ENCODE data around the gene CDK3. TPM values are rescaled to one million over a fixed set of nuclear protein-coding genes. Genes with fewer than 3 reads are reported as not detected.
"Not testable (repeated sequence)": the region's sequence is repeated elsewhere in the genome, so short reads cannot be mapped to it uniquely, and the experiment has no call there.

CDK3 gene
- total RNA-seq, 1 experiment from 2014 or later: 7.1 TPM

GRCh38 chr17:75970626-75971025 is 30.0 kb upstream of the CDK3 start:
- Histone ChIP-seq H3K36me3 (ENCODE audit: control insufficient read depth in 1 of 2, insufficient read depth in 2 of 2, low read length in 2 of 2) (peaks cover 0 to 2% of the 10 kb centered on the region in 2 experiments; a peak in 2 of 4 replicates), H3K9ac (ENCODE audit: low read length) (no peak overlapping the region), H3K9me3 (ENCODE audit: control insufficient read depth in 1 of 2, insufficient read depth in 1 of 2, low read depth in 1 of 2, low read length in 2 of 2) (no peaks in the 10 kb centered on the region), H3K4me2 (ENCODE audit: low read length) (no peak overlapping the region), H3K27ac (ENCODE audit: low read depth, low read length) (no peak overlapping the region), H3K4me1 (ENCODE audit: control insufficient read depth in 1 of 2, insufficient read depth in 2 of 2, low read length in 2 of 2) (no peaks in the 10 kb centered on the region), H3K27me3 (ENCODE audit: insufficient read depth, low read length) (no peaks in the 10 kb centered on the region), H3K9me2 (ENCODE audit: insufficient read depth) (no peaks in the 10 kb centered on the region), H2AFZ (ENCODE audit: low read depth, low read length, poor library complexity, severe bottlenecking) (no peak overlapping the region), H3K79me2 (ENCODE audit: insufficient read depth, low read length) (0 out of 2 replicates have a peak, but pooled peaks cover 5% of the 10 kb centered on the region), H3K4me3 (replicated peaks in 1 of 2; ENCODE audit: low read depth in 1 of 2, low read length in 2 of 2) (no peak overlapping the region), H4K20me1 (ENCODE audit: insufficient read depth) (no peaks in the 10 kb centered on the region)
- no TSS peak for BruUV-seq (replicated peaks)
- DNase-seq (ENCODE audit: low read depth, low spot score) (no peak), ATAC-seq (no peak)
- TF ChIP-seq SRF (IDR thresholded peaks at IDR 0.05; ENCODE audit: low read depth) (no peak), RAD21 (IDR thresholded peaks at IDR 0.05; ENCODE audit: low read depth) (no peak), CBX3 (IDR thresholded peaks at IDR 0.05; ENCODE audit: low read depth) (no peak), CTCF (IDR thresholded peaks at IDR 0.05 in 2 of 3, conservative IDR thresholded peaks at IDR 0.05 in 1 of 3; ENCODE audit: borderline replicate concordance in 1 of 3, insufficient read depth in 1 of 3, low read depth in 2 of 3, low read length in 2 of 3) (no peak), ZFX (IDR thresholded peaks at IDR 0.05) (no peak), MAX (IDR thresholded peaks at IDR 0.05) (no peak), REST (IDR thresholded peaks at IDR 0.05; ENCODE audit: low read depth) (no peak), JUND (IDR thresholded peaks at IDR 0.05) (no peak), ATF3 (IDR thresholded peaks at IDR 0.05) (no peak), POLR2AphosphoS5 (IDR thresholded peaks at IDR 0.05; ENCODE audit: low read depth, low read length) (no peak), EZH2phosphoT487 (IDR thresholded peaks at IDR 0.05; ENCODE audit: borderline replicate concordance) (no peak), ZBTB33 (IDR thresholded peaks at IDR 0.05; ENCODE audit: extremely low read depth, insufficient replicate concordance, low read length) (no peak), ELF1 (IDR thresholded peaks at IDR 0.05; ENCODE audit: borderline replicate concordance, low read depth) (no peak)
- ChIA-PET RAD21 (ENCODE audit: low non-redundant PET in 1 of 2, low total read pairs in 2 of 2, uncharacterized antibody in 2 of 2, unreplicated experiment in 2 of 2) (no interaction called here), CTCF (no interaction called here), POLR2A (interaction anchor here (0.8 kb wide), 1 partner anchor 9 kb away, joined by 6 read pairs; no protein-coding TSS in a partner anchor)
- intact Hi-C loops (cut with micrococcal nuclease): no loop called here

- H3K9me2 ChIP-seq (ENCODE audit: insufficient read depth); H2AFZ ChIP-seq (ENCODE audit: low read depth, low read length, poor library complexity, severe bottlenecking); H3K27me3 ChIP-seq (ENCODE audit: insufficient read depth, low read length); H3K4me2 ChIP-seq (ENCODE audit: low read length); CTCF ChIA-PET; DNase-seq (ENCODE audit: low read depth, low spot score); H3K36me3 ChIP-seq (ENCODE audit: control insufficient read depth in 1 of 2, insufficient read depth in 2 of 2, low read length in 2 of 2); H3K9ac ChIP-seq (ENCODE audit: low read length); POLR2A ChIA-PET; ATAC-seq; BruUV-seq (replicated peaks); H3K27ac ChIP-seq (ENCODE audit: low read depth, low read length); intact Hi-C loops (cut with micrococcal nuclease); H3K9me3 ChIP-seq (ENCODE audit: control insufficient read depth in 1 of 2, insufficient read depth in 1 of 2, low read depth in 1 of 2, low read length in 2 of 2); H4K20me1 ChIP-seq (ENCODE audit: insufficient read depth); RAD21 ChIA-PET (ENCODE audit: low non-redundant PET in 1 of 2, low total read pairs in 2 of 2, uncharacterized antibody in 2 of 2, unreplicated experiment in 2 of 2); H3K4me3 ChIP-seq (replicated peaks in 1 of 2; ENCODE audit: low read depth in 1 of 2, low read length in 2 of 2): not testable (repeated sequence)
- peaks cover 4 to 10% of the 10 kb centered on the region in 2 experiments; a peak in 2 of 4 replicates for H3K4me1 ChIP-seq (ENCODE audit: control insufficient read depth in 1 of 2, insufficient read depth in 2 of 2, low read length in 2 of 2)
- peaks cover 21% of the 10 kb centered on the region; the same call in 1 of the 2 replicates for H3K79me2 ChIP-seq (ENCODE audit: insufficient read depth, low read length)
These were observed 25.5 kb upstream of the CDK3 start for GRCh38 chr17:75975187-75975586.
